SK-N-SH treated with all-trans-retinoic acid at 6 μM for 48 hours (cell line): Measurements from ENCODE around the gene EMX1.

Experiments
- ATAC-seq: fragments of 200-7000 bp; cut with Tn5 transposase; 3 replicates; pipeline ENCODE4 v1.9.1; 2020; ENCODE audit warnings: mild to moderate bottlenecking, moderate library complexity
- BACH2 ChIP-seq: fragments of 250-450 bp; sonication (Bioruptor Pico); IDR thresholded peaks from 2 replicates; pipeline ENCODE4 v1.9.0; 2021; ENCODE audit warnings: mild to moderate bottlenecking, borderline replicate concordance
- ESRRG ChIP-seq: fragments of 250-450 bp; sonication (Bioruptor Pico); IDR thresholded peaks from 2 replicates; pipeline ENCODE4 v1.6.1; 2021; ENCODE audit warnings: mild to moderate bottlenecking
- GLIS3 ChIP-seq: fragments of 250-450 bp; sonication (Bioruptor Pico); IDR thresholded peaks from 2 replicates; pipeline ENCODE4 v1.5.0; 2020; ENCODE audit warnings: mild to moderate bottlenecking, moderate library complexity
- ISL1 ChIP-seq: fragments of 250-450 bp; sonication (Bioruptor Pico); IDR thresholded peaks from 2 replicates; pipeline ENCODE4 v2.1.2; 2022; ENCODE audit warnings: mild to moderate bottlenecking, moderate library complexity
- OSR1 ChIP-seq: fragments of 250-450 bp; sonication (Bioruptor Pico); IDR thresholded peaks from 2 replicates; pipeline ENCODE4 v1.8.0; 2022; ENCODE audit warnings: moderate library complexity, mild to moderate bottlenecking, inconsistent platforms
- PPARA ChIP-seq: fragments of 250-450 bp; sonication (Bioruptor Pico); IDR thresholded peaks from 2 replicates; pipeline ENCODE4 v1.5.0; 2020; ENCODE audit warnings: mild to moderate bottlenecking, borderline replicate concordance
- RARB ChIP-seq: fragments of 250-450 bp; sonication (Bioruptor Pico); IDR thresholded peaks from 2 replicates; pipeline ENCODE4 v1.8.0; 2021; ENCODE audit warnings: mild to moderate bottlenecking, moderate library complexity
- SNAI2 ChIP-seq: fragments of 250-450 bp; sonication (Bioruptor Pico); IDR thresholded peaks from 2 replicates; pipeline ENCODE4 v1.5.0; 2020; ENCODE audit warnings: mild to moderate bottlenecking, moderate library complexity
- TCF4 ChIP-seq: fragments of 250-450 bp; sonication (Bioruptor Pico); IDR thresholded peaks from 2 replicates; pipeline ENCODE4 v1.8.0; 2021; ENCODE audit warnings: mild to moderate bottlenecking, moderate library complexity, borderline replicate concordance
- TOX ChIP-seq: fragments of 250-450 bp; sonication (Bioruptor Pico); IDR thresholded peaks from 2 replicates; pipeline ENCODE4 v1.8.0; 2021; ENCODE audit warnings: mild to moderate bottlenecking, moderate library complexity, borderline replicate concordance
- ZC3H10 ChIP-seq: fragments of 250-450 bp; sonication (Bioruptor Pico); IDR thresholded peaks from 2 replicates; pipeline ENCODE4 v1.5.1; 2021; ENCODE audit warnings: mild to moderate bottlenecking, moderate library complexity
- ZFP3 ChIP-seq: fragments of 250-450 bp; sonication (Bioruptor Pico); IDR thresholded peaks from 2 replicates; pipeline ENCODE4 v1.5.0; 2020; ENCODE audit warnings: mild to moderate bottlenecking, moderate library complexity
- ZFP30 ChIP-seq: fragments of 450-650 bp; formaldehyde crosslinking; IDR thresholded peaks from 2 replicates; pipeline ENCODE4 v1.5.0; 2022; ENCODE audit warnings: mild to moderate bottlenecking, moderate library complexity
- ZNF565 ChIP-seq: fragments of 450-650 bp; formaldehyde crosslinking; conservative IDR thresholded peaks from 2 replicates; pipeline ENCODE4 v1.5.0; 2020; ENCODE audit warnings: low read depth, mild to moderate bottlenecking, moderate library complexity
- TF ChIP-seq, protein P1 (sequence below): fragments of 250-450 bp; sonication (Bioruptor Pico); IDR thresholded peaks from 2 replicates; pipeline ENCODE4 v1.5.1; 2021; ENCODE audit warnings: mild to moderate bottlenecking, moderate library complexity
- TF ChIP-seq, protein P2 (sequence below): fragments of 250-450 bp; sonication (Bioruptor Pico); IDR thresholded peaks from 2 replicates; pipeline ENCODE4 v1.5.0; 2020; ENCODE audit warnings: mild to moderate bottlenecking, moderate library complexity
- TF ChIP-seq, protein P3 (sequence below): fragments of 250-450 bp; sonication (Bioruptor Pico); IDR thresholded peaks from 2 replicates; pipeline ENCODE4 v1.8.0; 2021; ENCODE audit warnings: low read depth, mild to moderate bottlenecking, moderate library complexity, borderline replicate concordance
- TF ChIP-seq, protein P4 (sequence below): fragments of 250-450 bp; sonication (Bioruptor Pico); IDR thresholded peaks from 2 replicates; pipeline ENCODE4 v1.8.0; 2020; ENCODE audit warnings: mild to moderate bottlenecking, moderate library complexity, borderline replicate concordance

Gene EMX1

DNA sequence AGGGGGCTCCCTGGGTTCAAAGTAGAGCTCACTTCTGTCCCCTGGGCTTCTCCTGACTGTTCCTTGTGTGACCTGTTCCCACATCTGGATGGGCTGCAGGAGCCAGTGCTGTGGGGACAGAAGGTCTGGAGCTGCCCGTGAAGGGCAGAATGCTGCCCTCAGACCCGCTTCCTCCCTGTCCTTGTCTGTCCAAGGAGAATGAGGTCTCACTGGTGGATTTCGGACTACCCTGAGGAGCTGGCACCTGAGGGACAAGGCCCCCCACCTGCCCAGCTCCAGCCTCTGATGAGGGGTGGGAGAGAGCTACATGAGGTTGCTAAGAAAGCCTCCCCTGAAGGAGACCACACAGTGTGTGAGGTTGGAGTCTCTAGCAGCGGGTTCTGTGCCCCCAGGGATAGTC, 15.5 kb downstream of the EMX1 start:
- no peak for ATAC-seq

DNA sequence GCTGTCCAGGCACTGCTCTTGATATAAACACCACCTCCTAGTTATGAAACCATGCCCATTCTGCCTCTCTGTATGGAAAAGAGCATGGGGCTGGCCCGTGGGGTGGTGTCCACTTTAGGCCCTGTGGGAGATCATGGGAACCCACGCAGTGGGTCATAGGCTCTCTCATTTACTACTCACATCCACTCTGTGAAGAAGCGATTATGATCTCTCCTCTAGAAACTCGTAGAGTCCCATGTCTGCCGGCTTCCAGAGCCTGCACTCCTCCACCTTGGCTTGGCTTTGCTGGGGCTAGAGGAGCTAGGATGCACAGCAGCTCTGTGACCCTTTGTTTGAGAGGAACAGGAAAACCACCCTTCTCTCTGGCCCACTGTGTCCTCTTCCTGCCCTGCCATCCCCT, 15.9 kb downstream of the EMX1 start:
- TF ChIP-seq ZFP30 (CRISPR knock-in tag) (no peak), ZFP3 (CRISPR knock-in tag) (no peak), RARB (CRISPR knock-in tag) (no peak), ZNF565 (CRISPR knock-in tag) (no peak), PPARA (CRISPR knock-in tag) (no peak), ISL1 (CRISPR knock-in tag) (no peak), TOX (no peak), TCF4 (no peak), OSR1 (no peak), ESRRG (CRISPR knock-in tag) (no peak)
- TF ChIP-seq, protein P1, sequence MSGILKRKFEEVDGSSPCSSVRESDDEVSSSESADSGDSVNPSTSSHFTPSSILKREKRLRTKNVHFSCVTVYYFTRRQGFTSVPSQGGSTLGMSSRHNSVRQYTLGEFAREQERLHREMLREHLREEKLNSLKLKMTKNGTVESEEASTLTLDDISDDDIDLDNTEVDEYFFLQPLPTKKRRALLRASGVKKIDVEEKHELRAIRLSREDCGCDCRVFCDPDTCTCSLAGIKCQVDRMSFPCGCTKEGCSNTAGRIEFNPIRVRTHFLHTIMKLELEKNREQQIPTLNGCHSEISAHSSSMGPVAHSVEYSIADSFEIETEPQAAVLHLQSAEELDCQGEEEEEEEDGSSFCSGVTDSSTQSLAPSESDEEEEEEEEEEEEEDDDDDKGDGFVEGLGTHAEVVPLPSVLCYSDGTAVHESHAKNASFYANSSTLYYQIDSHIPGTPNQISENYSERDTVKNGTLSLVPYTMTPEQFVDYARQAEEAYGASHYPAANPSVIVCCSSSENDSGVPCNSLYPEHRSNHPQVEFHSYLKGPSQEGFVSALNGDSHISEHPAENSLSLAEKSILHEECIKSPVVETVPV: no peak
- TF ChIP-seq, protein P2, sequence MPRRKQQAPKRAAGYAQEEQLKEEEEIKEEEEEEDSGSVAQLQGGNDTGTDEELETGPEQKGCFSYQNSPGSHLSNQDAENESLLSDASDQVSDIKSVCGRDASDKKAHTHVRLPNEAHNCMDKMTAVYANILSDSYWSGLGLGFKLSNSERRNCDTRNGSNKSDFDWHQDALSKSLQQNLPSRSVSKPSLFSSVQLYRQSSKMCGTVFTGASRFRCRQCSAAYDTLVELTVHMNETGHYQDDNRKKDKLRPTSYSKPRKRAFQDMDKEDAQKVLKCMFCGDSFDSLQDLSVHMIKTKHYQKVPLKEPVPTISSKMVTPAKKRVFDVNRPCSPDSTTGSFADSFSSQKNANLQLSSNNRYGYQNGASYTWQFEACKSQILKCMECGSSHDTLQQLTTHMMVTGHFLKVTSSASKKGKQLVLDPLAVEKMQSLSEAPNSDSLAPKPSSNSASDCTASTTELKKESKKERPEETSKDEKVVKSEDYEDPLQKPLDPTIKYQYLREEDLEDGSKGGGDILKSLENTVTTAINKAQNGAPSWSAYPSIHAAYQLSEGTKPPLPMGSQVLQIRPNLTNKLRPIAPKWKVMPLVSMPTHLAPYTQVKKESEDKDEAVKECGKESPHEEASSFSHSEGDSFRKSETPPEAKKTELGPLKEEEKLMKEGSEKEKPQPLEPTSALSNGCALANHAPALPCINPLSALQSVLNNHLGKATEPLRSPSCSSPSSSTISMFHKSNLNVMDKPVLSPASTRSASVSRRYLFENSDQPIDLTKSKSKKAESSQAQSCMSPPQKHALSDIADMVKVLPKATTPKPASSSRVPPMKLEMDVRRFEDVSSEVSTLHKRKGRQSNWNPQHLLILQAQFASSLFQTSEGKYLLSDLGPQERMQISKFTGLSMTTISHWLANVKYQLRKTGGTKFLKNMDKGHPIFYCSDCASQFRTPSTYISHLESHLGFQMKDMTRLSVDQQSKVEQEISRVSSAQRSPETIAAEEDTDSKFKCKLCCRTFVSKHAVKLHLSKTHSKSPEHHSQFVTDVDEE (CRISPR knock-in tag): no peak
- ATAC-seq: no peak

More for the DNA sequence above, 15.5 kb downstream of the EMX1 start:
- TF ChIP-seq OSR1: no peak
- TF ChIP-seq ZFP3 (CRISPR knock-in tag): no peak
- TF ChIP-seq ZNF565 (CRISPR knock-in tag): no peak
- TF ChIP-seq ZC3H10: no peak
- no peak for TF ChIP-seq PPARA (CRISPR knock-in tag)
- TF ChIP-seq, protein P3, sequence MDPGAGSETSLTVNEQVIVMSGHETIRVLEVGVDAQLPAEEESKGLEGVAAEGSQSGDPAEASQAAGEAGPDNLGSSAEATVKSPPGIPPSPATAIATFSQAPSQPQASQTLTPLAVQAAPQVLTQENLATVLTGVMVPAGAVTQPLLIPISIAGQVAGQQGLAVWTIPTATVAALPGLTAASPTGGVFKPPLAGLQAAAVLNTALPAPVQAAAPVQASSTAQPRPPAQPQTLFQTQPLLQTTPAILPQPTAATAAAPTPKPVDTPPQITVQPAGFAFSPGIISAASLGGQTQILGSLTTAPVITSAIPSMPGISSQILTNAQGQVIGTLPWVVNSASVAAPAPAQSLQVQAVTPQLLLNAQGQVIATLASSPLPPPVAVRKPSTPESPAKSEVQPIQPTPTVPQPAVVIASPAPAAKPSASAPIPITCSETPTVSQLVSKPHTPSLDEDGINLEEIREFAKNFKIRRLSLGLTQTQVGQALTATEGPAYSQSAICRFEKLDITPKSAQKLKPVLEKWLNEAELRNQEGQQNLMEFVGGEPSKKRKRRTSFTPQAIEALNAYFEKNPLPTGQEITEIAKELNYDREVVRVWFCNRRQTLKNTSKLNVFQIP (CRISPR knock-in tag): no peak
- no peak for TF ChIP-seq BACH2
- no peak for TF ChIP-seq ISL1 (CRISPR knock-in tag)
- no peak for TF ChIP-seq ESRRG (CRISPR knock-in tag)
- TF ChIP-seq ZFP30 (CRISPR knock-in tag): no peak
- TF ChIP-seq SNAI2 (CRISPR knock-in tag): no peak
- TF ChIP-seq GLIS3: no peak
- TF ChIP-seq, protein P4, sequence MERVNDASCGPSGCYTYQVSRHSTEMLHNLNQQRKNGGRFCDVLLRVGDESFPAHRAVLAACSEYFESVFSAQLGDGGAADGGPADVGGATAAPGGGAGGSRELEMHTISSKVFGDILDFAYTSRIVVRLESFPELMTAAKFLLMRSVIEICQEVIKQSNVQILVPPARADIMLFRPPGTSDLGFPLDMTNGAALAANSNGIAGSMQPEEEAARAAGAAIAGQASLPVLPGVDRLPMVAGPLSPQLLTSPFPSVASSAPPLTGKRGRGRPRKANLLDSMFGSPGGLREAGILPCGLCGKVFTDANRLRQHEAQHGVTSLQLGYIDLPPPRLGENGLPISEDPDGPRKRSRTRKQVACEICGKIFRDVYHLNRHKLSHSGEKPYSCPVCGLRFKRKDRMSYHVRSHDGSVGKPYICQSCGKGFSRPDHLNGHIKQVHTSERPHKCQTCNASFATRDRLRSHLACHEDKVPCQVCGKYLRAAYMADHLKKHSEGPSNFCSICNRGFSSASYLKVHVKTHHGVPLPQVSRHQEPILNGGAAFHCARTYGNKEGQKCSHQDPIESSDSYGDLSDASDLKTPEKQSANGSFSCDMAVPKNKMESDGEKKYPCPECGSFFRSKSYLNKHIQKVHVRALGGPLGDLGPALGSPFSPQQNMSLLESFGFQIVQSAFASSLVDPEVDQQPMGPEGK: no peak
- TF ChIP-seq, protein P2 (CRISPR knock-in tag): no peak
- no peak for TF ChIP-seq TCF4
- TF ChIP-seq, all 23 proteins: peak for 0

DNA sequence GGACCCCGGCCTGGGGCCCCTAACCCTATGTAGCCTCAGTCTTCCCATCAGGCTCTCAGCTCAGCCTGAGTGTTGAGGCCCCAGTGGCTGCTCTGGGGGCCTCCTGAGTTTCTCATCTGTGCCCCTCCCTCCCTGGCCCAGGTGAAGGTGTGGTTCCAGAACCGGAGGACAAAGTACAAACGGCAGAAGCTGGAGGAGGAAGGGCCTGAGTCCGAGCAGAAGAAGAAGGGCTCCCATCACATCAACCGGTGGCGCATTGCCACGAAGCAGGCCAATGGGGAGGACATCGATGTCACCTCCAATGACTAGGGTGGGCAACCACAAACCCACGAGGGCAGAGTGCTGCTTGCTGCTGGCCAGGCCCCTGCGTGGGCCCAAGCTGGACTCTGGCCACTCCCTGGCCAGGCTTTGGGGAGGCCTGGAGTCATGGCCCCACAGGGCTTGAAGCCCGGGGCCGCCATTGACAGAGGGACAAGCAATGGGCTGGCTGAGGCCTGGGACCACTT, 16.4 kb downstream of the EMX1 start:
- TF ChIP-seq RARB (CRISPR knock-in tag): no peak
- TF ChIP-seq, protein P1: no peak
- no peak for TF ChIP-seq ZNF565 (CRISPR knock-in tag)
- TF ChIP-seq, protein P4: no peak
- no peak for TF ChIP-seq TOX
- no peak for ATAC-seq
